Keratinocyte (primary cell): ENCODE results near the gene STAG3.

Source experiments
- CTCF ChIP-seq, 3 experiments: IDR thresholded peaks in 1 of 3; conservative IDR thresholded peaks in 1 of 3; optimal IDR thresholded peaks in 1 of 3; 2 replicates in 2 of 3; 3 replicates in 1 of 3; pipeline versions ENCODE3 to v1.5.1; 2011; ENCODE audit warnings: low read length in 3 of 3, mild to moderate bottlenecking in 3 of 3, moderate library complexity in 2 of 3, control low read depth in 1 of 3, inconsistent platforms in 1 of 3; ENCODE audit not compliant: insufficient read depth in 2 of 3; ENCODE audit errors: extremely low read depth in 1 of 3
- EZH2 ChIP-seq: IDR thresholded peaks from one replicate; pipeline ENCODE4 v1.6.1; 2012; ENCODE audit warnings: inconsistent platforms, mild to moderate bottlenecking, low read length, moderate library complexity

- TF ChIP-seq CTCF (optimal IDR thresholded peaks at IDR 0.05 in 1 of 3, IDR thresholded peaks at IDR 0.05 in 1 of 3, conservative IDR thresholded peaks at IDR 0.05 in 1 of 3; ENCODE audit: extremely low read depth in 1 of 3, insufficient read depth in 2 of 3, low read length in 3 of 3) (no peak), EZH2 (no peak)
Observed at GRCh38 chr7:100163006-100163531, 14.6 kb upstream of the STAG3 start.
